GM10847 (cell line): ENCODE data around the gene PALD1.

ENCODE experiments used
- POLR2A ChIP-seq: IDR thresholded peaks from 2 replicates; pipeline ENCODE4 v1.6.1; 2011; ENCODE audit not compliant: insufficient read length; ENCODE audit errors: extremely low read depth

The PALD1 gene

GRCh38 chr10:70533189-70533558 lies 54.6 kb downstream of the PALD1 start:
- TF ChIP-seq POLR2A, result no peak

- no peak for TF ChIP-seq POLR2A
Measured at GRCh38 chr10:70534281-70534680, 55.7 kb downstream of the PALD1 start.

GRCh38 chr10:70535001-70535400 lies 56.4 kb downstream of the PALD1 start:
- TF ChIP-seq POLR2A, result no peak

GRCh38 chr10:70535451-70535850 lies 56.9 kb downstream of the PALD1 start:
- no peak for TF ChIP-seq POLR2A

GRCh38 chr10:70536196-70536861 lies 57.8 kb downstream of the PALD1 start:
- TF ChIP-seq POLR2A, result no peak

GRCh38 chr10:70537398-70538194 lies 59.0 kb downstream of the PALD1 start:
- TF ChIP-seq POLR2A, result no peak

- no peak for TF ChIP-seq POLR2A
Measured at GRCh38 chr10:70538195-70538520, 59.6 kb downstream of the PALD1 start.

- no peak for TF ChIP-seq POLR2A
Measured at GRCh38 chr10:70538731-70539338, 60.3 kb downstream of the PALD1 start.

- no peak for TF ChIP-seq POLR2A
Measured at GRCh38 chr10:70539471-70539870, 60.9 kb downstream of the PALD1 start.

GRCh38 chr10:70540089-70540788 lies 61.7 kb downstream of the PALD1 start:
- TF ChIP-seq POLR2A, result no peak

GRCh38 chr10:70540789-70541360 lies 62.3 kb downstream of the PALD1 start:
- TF ChIP-seq POLR2A, result no peak

GRCh38 chr10:70541736-70542564 lies 63.4 kb downstream of the PALD1 start:
- TF ChIP-seq POLR2A, result no peak

GRCh38 chr10:70542565-70542938 lies 64.0 kb downstream of the PALD1 start:
- TF ChIP-seq POLR2A, result no peak

GRCh38 chr10:70543911-70544310 lies 65.3 kb downstream of the PALD1 start:
- TF ChIP-seq POLR2A, result no peak
